Loucy (cell line): ENCODE data around the gene TNFRSF8.

ENCODE experiments used
- EZH2phosphoT487 ChIP-seq: fragments of 200-600 bp; IDR thresholded peaks from 2 replicates; pipeline ENCODE4 v1.6.1; 2018; ENCODE audit warnings: antibody characterized with exemption, mild to moderate bottlenecking, moderate library complexity, borderline replicate concordance
- TF ChIP-seq, protein P1 (sequence below): fragments of 200-600 bp; sonication (generic); conservative IDR thresholded peaks from 2 replicates; pipeline ENCODE4 v1.5.1; 2014; ENCODE audit warnings: mild to moderate bottlenecking, antibody characterized with exemption, low read length

DNA sequence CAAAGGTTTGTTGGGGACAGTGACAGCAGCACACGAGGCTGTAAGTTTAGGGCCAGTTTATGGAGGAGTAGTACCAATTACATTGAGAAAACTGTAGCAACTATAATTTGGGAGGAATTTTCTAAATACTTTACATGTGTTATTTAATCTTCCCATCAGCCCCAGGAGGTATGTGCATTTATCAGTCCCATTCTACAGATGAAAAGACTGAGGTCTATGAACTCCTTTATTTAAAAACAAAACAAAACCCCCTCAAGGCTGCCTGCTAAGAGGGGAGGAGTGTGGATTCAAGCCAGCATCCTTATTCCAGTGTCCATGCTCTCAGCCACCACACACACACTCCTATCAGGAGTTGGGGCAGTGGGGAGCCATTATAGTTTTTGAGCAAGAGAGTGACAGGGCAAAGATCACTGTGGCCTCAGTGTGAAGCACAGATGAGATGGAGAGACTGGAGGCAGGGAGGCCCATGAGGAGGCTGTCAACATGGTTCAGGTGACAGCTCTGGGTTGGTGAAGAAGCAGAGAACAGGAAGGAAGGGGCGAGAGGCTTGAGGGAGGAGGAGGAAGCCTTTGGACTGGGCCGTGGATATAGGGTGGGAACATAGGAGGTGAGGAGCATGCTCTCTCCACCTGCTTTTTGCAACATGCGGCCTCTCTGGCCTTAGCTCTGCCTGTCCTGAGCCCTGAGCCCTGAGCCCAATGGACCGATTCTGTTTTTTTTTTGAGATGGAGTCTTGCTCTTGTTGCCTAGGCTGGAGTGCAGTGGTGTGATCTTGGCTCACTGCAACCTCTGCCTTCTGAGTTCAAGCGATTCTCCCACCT lies 113.4 kb downstream of the TNFRSF8 start:
- TF ChIP-seq, protein P1, sequence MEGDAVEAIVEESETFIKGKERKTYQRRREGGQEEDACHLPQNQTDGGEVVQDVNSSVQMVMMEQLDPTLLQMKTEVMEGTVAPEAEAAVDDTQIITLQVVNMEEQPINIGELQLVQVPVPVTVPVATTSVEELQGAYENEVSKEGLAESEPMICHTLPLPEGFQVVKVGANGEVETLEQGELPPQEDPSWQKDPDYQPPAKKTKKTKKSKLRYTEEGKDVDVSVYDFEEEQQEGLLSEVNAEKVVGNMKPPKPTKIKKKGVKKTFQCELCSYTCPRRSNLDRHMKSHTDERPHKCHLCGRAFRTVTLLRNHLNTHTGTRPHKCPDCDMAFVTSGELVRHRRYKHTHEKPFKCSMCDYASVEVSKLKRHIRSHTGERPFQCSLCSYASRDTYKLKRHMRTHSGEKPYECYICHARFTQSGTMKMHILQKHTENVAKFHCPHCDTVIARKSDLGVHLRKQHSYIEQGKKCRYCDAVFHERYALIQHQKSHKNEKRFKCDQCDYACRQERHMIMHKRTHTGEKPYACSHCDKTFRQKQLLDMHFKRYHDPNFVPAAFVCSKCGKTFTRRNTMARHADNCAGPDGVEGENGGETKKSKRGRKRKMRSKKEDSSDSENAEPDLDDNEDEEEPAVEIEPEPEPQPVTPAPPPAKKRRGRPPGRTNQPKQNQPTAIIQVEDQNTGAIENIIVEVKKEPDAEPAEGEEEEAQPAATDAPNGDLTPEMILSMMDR = no peak
- no peak for TF ChIP-seq EZH2phosphoT487
